Measurements from ENCODE around the gene RASGRF2.

Gene RASGRF2

GRCh38 chr5:81209869-81210493 is 249.8 kb downstream of the RASGRF2 start:
- TF ChIP-seq TARDBP (IDR thresholded peaks at IDR 0.05) (no peak), FOXA1 (IDR thresholded peaks at IDR 0.05) (no peak), SP1 (IDR thresholded peaks at IDR 0.05) (no peak), CTBP1 (IDR thresholded peaks at IDR 0.05; ENCODE audit: borderline replicate concordance) (no peak), NFRKB (IDR thresholded peaks at IDR 0.05) (no peak), L3MBTL2 (conservative IDR thresholded peaks at IDR 0.05) (no peak), ELF4 (IDR thresholded peaks at IDR 0.05) (no peak), HDGF (IDR thresholded peaks at IDR 0.05; ENCODE audit: borderline replicate concordance) (no peak), FOXK2 (IDR thresholded peaks at IDR 0.05) (no peak), FOXM1 (IDR thresholded peaks at IDR 0.05; ENCODE audit: borderline replicate concordance) (no peak), ZNF384 (IDR thresholded peaks at IDR 0.05) (no peak), ARNT (IDR thresholded peaks at IDR 0.05) (no peak), PKNOX1 (IDR thresholded peaks at IDR 0.05) (no peak), LEF1 (IDR thresholded peaks at IDR 0.05; ENCODE audit: borderline replicate concordance) (no peak), SUZ12 (IDR thresholded peaks at IDR 0.05) (no peak), BHLHE40 (IDR thresholded peaks at IDR 0.05; ENCODE audit: borderline replicate concordance) (no peak)
- DNase-seq (ENCODE audit: extremely low spot score), result no peak
- ChIA-PET CTCF (interaction anchor here (0.6 kb wide), 1 partner anchor 10 kb away, joined by 6 read pairs; no protein-coding TSS in a partner anchor), POLR2A (interaction anchor here (1.2 kb wide), 1 partner anchor 92 kb away, joined by 3 read pairs; the partner anchor contains the start of gene ZCCHC9)

GRCh38 chr5:81212211-81212751 is 252.1 kb downstream of the RASGRF2 start:
- ChIA-PET CTCF (no interaction called here), POLR2A (no interaction called here)
- TF ChIP-seq TARDBP (IDR thresholded peaks at IDR 0.05) (no peak), BHLHE40 (IDR thresholded peaks at IDR 0.05; ENCODE audit: borderline replicate concordance) (no peak), ZNF384 (IDR thresholded peaks at IDR 0.05) (no peak), ARNT (IDR thresholded peaks at IDR 0.05) (no peak), SP1 (IDR thresholded peaks at IDR 0.05) (no peak), CTBP1 (IDR thresholded peaks at IDR 0.05; ENCODE audit: borderline replicate concordance) (no peak), L3MBTL2 (conservative IDR thresholded peaks at IDR 0.05) (no peak), FOXM1 (IDR thresholded peaks at IDR 0.05; ENCODE audit: borderline replicate concordance) (no peak), NFRKB (IDR thresholded peaks at IDR 0.05) (no peak), FOXA1 (IDR thresholded peaks at IDR 0.05) (no peak), FOXK2 (IDR thresholded peaks at IDR 0.05) (no peak), LEF1 (IDR thresholded peaks at IDR 0.05; ENCODE audit: borderline replicate concordance) (no peak)
- DNase-seq (ENCODE audit: extremely low spot score), result no peak

GRCh38 chr5:81213070-81213469 is 252.9 kb downstream of the RASGRF2 start:
- TF ChIP-seq ARNT (IDR thresholded peaks at IDR 0.05) (no peak), SP1 (IDR thresholded peaks at IDR 0.05) (no peak), ELF4 (IDR thresholded peaks at IDR 0.05) (no peak), HDGF (IDR thresholded peaks at IDR 0.05; ENCODE audit: borderline replicate concordance) (no peak), FOXK2 (IDR thresholded peaks at IDR 0.05) (no peak), L3MBTL2 (conservative IDR thresholded peaks at IDR 0.05) (no peak), SUZ12 (IDR thresholded peaks at IDR 0.05) (no peak), LEF1 (IDR thresholded peaks at IDR 0.05; ENCODE audit: borderline replicate concordance) (no peak), BHLHE40 (IDR thresholded peaks at IDR 0.05; ENCODE audit: borderline replicate concordance) (no peak), PKNOX1 (IDR thresholded peaks at IDR 0.05) (no peak), NFRKB (IDR thresholded peaks at IDR 0.05) (no peak), TARDBP (IDR thresholded peaks at IDR 0.05) (no peak), ZNF384 (IDR thresholded peaks at IDR 0.05) (no peak), FOXA1 (IDR thresholded peaks at IDR 0.05) (no peak)
- CTCF ChIA-PET, result no interaction called here
- DNase-seq (ENCODE audit: extremely low spot score), result no peak
- POLR2A ChIA-PET, result no interaction called here

- ChIA-PET CTCF (no interaction called here), POLR2A (no interaction called here)
- no peak for DNase-seq (ENCODE audit: extremely low spot score)
- TF ChIP-seq HDGF (IDR thresholded peaks at IDR 0.05; ENCODE audit: borderline replicate concordance) (no peak), FOXA1 (IDR thresholded peaks at IDR 0.05) (no peak), SP1 (IDR thresholded peaks at IDR 0.05) (no peak), FOXK2 (IDR thresholded peaks at IDR 0.05) (no peak), NFRKB (IDR thresholded peaks at IDR 0.05) (no peak), BHLHE40 (IDR thresholded peaks at IDR 0.05; ENCODE audit: borderline replicate concordance) (no peak), LEF1 (IDR thresholded peaks at IDR 0.05; ENCODE audit: borderline replicate concordance) (no peak), ELF4 (IDR thresholded peaks at IDR 0.05) (no peak), PKNOX1 (IDR thresholded peaks at IDR 0.05) (no peak), FOXM1 (IDR thresholded peaks at IDR 0.05; ENCODE audit: borderline replicate concordance) (no peak), TARDBP (IDR thresholded peaks at IDR 0.05) (no peak), ZNF384 (IDR thresholded peaks at IDR 0.05) (no peak), L3MBTL2 (conservative IDR thresholded peaks at IDR 0.05) (no peak), SUZ12 (IDR thresholded peaks at IDR 0.05) (no peak), ARNT (IDR thresholded peaks at IDR 0.05) (no peak), CTBP1 (IDR thresholded peaks at IDR 0.05; ENCODE audit: borderline replicate concordance) (no peak)
Measured at GRCh38 chr5:81214848-81215247, 254.7 kb downstream of the RASGRF2 start.

- CTCF ChIA-PET, result no interaction called here
- TF ChIP-seq ELF4 (IDR thresholded peaks at IDR 0.05) (no peak), NFRKB (IDR thresholded peaks at IDR 0.05) (no peak), SP1 (IDR thresholded peaks at IDR 0.05) (no peak), CTBP1 (IDR thresholded peaks at IDR 0.05; ENCODE audit: borderline replicate concordance) (no peak), HDGF (IDR thresholded peaks at IDR 0.05; ENCODE audit: borderline replicate concordance) (no peak)
- POLR2A ChIA-PET, result no interaction called here
- DNase-seq (ENCODE audit: extremely low spot score), result no peak
Measured at GRCh38 chr5:81216152-81216551, 256.0 kb downstream of the RASGRF2 start.

- DNase-seq (ENCODE audit: extremely low spot score), result no peak
- POLR2A ChIA-PET, result no interaction called here
- CTCF ChIA-PET, result no interaction called here
- TF ChIP-seq PKNOX1 (IDR thresholded peaks at IDR 0.05) (no peak), BHLHE40 (IDR thresholded peaks at IDR 0.05; ENCODE audit: borderline replicate concordance) (no peak), ELF4 (IDR thresholded peaks at IDR 0.05) (no peak), LEF1 (IDR thresholded peaks at IDR 0.05; ENCODE audit: borderline replicate concordance) (no peak), ZNF384 (IDR thresholded peaks at IDR 0.05) (no peak), L3MBTL2 (conservative IDR thresholded peaks at IDR 0.05) (no peak), SP1 (IDR thresholded peaks at IDR 0.05) (no peak), FOXM1 (IDR thresholded peaks at IDR 0.05; ENCODE audit: borderline replicate concordance) (no peak), CTBP1 (IDR thresholded peaks at IDR 0.05; ENCODE audit: borderline replicate concordance) (no peak), HDGF (IDR thresholded peaks at IDR 0.05; ENCODE audit: borderline replicate concordance) (no peak), SUZ12 (IDR thresholded peaks at IDR 0.05) (no peak), TARDBP (IDR thresholded peaks at IDR 0.05) (no peak), FOXA1 (IDR thresholded peaks at IDR 0.05) (no peak), ARNT (IDR thresholded peaks at IDR 0.05) (no peak), FOXK2 (IDR thresholded peaks at IDR 0.05) (no peak), NFRKB (IDR thresholded peaks at IDR 0.05) (no peak)
Measured at GRCh38 chr5:81219389-81219788, 259.2 kb downstream of the RASGRF2 start.

Data from HEK293T (cell line).